LoVo (cell line): Measurements from ENCODE around the gene LHB.
A peak's percentile ranks its signal among the peaks of the same experiment; 100 is the strongest.
"Not testable (repeated sequence)": the region's sequence is repeated elsewhere in the genome, so short reads cannot be mapped to it uniquely, and the experiment has no call there.

ENCODE experiments used
- DNase-seq: peaks from one replicate; pipeline ENCODE4 v3.0.0-alpha.2; 2016; ENCODE audit warnings: low spot score

LHB gene

DNA sequence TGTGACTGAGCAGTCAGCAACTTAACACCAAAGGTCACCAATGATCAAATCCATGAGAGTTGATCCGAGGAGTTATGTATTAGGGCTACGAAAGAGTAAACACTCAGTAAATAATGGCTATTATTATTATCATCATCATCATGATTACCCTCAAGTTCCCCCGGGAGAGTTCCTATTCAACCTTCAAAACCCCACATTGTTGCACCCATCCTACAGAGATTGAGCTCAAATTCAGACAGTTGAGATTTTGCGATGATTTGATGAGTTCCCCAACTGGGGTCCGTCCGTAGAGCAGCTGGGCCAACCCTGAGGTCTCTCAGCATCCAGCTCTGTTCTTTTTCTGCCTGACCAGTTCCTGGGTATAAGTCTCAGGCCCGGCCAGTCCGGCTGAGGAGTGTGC, 21.2 kb upstream of the LHB start:
- DNase-seq = not testable (repeated sequence)

DNA sequence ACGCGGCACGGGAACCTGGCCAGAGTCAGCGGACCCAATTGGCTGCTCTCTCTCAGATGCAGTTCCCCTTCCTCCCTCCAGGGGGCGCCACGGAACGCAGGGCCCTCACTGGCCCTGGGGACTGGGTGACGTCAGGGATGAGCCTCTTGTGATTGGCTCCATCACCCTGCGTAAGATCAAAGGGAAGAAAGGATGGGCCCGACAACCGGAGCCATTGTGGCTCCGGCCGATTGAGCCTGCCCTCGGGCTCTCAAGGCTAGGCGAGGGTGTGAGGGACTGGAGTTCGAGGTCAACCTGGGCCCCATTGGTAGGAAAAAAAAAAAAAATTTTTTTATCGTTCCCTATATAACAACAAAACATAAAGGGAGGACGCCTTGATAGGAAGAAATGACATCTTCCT, 19.9 kb upstream of the LHB start, which contains the start of gene CGB1:
Gene CGB1, minus strand, starts transcription at position 81 of the 400 bp plus-strand sequence. CDS start 184 bp downstream, outside the sequence.
- DNase-seq = peak; percentile 30

DNA sequence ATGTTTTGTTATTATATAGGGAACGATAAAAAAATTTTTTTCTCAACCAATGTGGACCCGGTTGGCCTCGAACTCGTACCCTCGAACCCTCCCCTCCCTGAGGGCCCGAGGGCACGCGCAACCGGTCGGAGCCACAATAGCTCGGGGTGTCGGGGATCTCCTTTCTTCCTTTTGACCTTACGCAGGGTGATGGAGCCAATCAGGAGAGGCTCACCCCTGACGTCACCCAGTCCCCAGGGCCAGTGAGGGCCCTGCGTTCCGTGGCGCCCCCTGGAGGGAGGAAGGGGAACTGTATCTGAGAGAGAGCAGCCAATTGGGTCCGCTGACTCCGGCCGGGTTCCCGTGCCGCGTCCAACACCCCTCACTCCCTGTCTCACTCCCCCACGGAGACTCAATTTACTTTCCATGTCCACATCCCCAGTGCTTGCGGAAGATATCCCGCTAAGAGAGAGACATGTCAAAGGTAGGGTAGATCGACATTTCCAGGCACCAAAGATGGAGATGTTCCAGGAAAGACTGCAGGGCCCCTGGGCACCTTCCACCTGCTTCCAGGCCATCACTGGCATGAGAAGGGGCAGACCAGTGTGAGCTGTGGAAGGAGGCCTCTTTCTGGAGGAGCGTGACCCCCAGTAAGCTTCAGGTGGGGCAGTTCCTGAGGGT, 14.9 kb upstream of the LHB start, which contains the start of gene CGB2:
Gene CGB2, plus strand, starts transcription at position 249 of the 660 bp plus-strand sequence. Its CDS starts 206 bp downstream, at position 455.
- DNase-seq = not testable (repeated sequence)

DNA sequence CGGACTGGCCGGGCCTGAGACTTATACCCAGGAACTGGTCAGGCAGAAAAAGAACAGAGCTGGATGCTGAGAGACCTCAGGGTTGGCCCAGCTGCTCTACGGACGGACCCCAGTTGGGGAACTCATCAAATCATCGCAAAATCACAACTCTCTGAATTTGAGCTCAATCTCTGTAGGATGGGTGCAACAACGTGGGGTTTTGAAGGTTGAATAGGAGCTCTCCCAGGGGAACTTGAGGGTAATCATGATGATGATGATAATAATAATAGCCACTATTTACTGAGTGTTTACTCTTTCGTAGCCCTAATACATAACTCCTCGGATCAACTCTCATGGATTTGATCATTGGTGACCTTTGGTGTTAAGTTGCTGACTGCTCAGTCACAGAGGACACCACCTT, 13.4 kb upstream of the LHB start:
- not testable (repeated sequence) for DNase-seq

DNA sequence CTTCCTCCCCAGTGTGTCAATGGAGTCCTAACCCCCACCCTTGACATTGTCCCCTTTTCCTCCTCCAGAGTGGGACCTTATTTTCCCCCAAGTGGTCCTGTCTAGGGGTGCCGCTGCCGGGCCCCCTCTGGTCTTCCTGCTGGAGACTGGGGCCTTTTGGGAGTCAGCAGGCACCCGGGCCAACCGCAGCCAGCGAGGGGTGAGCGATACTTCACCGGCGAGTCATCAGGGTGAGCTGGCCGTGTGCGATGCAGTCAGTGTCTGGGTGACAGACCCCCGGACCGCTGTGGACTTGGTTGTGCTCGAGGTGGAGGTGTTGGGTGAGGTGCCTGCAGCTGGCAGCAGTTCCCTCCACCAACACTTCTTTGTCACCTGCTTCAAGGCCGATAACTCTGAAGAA, 12.9 kb upstream of the LHB start:
- not testable (repeated sequence) for DNase-seq

DNA sequence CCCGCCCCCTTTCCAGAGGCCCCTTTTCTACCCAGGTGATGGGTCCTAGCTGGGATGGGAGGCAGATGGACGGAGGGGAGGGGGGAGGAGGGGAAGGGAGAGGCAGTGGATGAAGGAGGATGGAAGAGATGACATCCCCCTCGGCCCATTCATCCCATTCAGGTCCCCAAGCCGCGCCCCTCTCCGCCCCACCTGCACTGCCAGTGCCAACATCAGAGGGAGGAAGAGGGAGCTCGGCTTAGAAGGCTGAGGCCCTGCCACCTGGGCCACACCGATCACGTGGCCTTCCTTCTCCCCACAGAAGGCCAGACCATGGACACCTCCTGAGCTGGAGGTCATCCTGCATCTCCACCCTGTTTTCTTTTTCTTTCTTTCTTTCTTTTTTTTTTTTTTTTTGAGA, 11.8 kb upstream of the LHB start:
- not testable (repeated sequence) for DNase-seq

DNA sequence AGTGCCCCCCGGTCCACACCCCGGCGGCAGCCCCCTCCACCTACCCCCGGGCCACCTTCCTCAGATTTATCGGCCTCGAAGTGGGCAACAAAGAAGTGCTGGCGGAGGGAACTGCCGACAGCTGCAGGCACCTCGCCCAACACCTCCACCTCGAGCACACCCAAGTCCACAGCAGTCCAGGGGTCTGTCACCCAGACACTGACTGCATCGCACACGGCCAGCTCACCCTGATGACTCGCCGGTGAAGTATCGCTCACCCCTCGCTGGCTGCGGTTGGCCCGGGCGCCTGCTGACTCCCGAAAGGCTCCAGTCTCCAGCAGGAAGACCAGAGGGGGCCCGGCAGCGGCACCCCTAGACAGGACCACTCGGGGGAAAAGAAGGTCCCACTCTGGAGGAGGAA, 8.7 kb upstream of the LHB start:
- not testable (repeated sequence) for DNase-seq

DNA sequence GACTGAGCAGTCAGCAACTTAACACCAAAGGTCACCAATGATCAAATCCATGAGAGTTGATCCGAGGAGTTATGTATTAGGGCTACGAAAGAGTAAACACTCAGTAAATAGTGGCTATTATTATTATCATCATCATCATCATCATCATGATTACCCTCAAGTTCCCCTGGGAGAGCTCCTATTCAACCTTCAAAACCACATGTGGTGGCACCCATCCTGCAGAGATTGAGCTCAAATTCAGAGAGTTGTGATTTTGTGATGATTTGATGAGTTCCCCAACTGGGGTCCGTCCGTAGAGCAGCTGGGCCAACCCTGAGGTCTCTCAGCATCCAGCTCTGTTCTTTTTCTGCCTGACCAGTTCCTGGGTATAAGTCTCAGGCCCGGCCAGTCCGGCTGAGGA, 8.2 kb upstream of the LHB start:
- not testable (repeated sequence) for DNase-seq

DNA sequence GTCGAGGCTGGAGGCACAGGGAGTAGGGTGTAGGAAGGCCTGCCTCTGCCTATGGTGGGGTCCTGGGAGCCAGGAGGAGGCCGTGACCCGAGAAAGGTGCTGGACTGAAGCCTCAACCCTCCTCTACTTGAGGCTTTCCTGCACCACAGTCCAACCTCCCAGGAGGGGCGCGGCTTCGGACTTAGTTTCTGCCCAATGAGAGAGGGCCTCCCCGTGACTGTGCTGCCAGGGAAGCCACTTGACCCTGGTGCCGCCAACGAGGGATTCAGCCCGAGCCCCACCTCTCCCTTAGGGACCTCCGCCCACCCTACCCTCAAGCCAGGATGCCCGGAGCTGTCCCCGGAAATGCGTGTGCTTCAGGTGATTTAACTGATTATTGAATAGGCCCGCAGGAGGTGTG, 7.3 kb upstream of the LHB start, which contains the start of gene CGB3:
Gene CGB3, minus strand, starts transcription at position 101 of the 400 bp plus-strand sequence. CDS start 362 bp downstream, outside the sequence.
- DNase-seq = not testable (repeated sequence)

DNA sequence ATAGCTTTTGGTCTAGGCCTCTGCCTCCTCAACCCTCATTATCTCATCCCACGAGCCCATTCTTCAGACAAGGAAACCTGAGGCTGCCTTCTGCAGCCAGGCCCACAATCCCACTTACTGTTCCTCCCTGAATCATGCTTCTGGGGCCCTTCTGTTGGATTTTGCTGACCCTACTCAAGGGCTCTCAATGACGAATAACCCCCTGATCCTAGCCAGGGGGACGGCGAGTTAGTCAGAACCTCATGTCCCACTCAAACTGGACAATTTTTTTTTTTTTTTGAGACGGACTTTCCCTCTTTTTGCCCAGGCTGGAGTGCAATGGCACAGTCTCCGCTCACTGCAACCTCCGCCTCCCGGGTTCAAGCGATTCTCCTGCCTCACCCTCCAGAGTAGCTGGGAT, 5.2 kb upstream of the LHB start:
- no peak for DNase-seq

DNA sequence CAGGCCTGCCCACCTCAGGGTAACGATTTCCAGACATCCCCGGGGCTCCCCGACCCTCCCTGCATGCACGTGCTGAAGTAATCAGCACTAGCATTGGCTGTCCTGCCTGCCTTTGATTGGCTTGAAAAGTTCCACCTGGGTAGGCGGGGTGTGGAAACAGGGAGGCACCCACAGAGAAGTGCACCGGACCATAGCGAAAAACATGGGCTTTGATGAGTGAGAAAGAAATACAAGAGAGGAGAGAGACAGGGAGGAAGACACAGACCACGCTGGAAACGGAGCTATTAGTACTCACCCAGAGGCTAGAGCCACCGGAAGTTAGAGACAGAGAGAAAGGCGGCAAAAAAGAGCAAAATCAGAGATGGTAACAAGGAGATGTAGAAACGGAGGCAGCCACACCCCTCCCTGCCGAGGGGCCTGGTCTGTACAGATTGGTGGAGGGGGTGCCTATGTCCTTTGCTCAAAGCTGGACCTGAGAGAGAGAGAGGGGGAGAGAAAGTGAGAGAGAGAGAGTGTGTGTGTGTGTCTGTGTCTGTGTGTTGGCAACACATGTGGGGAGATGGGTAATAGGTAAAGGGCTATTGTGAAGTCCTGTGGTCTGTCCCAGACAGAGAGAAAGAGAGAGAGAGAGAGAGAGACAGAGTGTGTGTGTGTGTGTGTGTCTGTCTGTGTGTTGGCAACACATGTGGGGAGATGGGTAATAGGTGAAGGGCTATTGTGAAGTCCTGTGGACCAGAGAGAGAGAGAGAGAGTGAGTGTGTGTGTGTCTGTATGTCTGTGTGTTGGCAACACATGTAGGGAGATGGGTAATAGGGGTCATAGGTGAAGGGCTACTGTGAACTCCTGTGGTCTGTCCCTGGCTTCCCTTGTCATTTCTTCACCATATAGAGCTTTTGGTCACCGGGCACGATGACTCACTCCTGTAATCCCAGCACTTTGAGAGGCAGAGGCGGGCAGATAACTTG, 4.3 kb upstream of the LHB start:
- no peak for DNase-seq

DNA sequence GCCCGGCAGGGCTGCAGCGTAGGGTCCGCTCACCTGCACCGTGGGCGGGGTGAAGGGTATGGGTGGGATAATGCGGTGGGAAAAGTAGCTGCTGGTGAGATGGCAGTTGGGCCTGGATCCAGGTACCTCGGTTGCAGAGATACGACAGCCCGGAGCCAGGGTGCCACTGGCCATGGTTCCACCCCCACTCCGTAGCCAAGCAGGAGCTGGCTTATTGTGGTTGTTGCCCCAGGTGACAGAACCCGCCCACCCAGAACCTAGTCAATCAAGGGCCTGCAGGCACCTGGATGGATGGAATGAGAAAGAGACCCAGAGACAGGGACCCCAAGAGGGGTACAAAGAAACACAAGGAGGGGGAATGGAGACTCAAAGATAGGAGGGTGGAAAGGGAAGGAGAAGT, 3.5 kb upstream of the LHB start:
- no peak for DNase-seq

DNA sequence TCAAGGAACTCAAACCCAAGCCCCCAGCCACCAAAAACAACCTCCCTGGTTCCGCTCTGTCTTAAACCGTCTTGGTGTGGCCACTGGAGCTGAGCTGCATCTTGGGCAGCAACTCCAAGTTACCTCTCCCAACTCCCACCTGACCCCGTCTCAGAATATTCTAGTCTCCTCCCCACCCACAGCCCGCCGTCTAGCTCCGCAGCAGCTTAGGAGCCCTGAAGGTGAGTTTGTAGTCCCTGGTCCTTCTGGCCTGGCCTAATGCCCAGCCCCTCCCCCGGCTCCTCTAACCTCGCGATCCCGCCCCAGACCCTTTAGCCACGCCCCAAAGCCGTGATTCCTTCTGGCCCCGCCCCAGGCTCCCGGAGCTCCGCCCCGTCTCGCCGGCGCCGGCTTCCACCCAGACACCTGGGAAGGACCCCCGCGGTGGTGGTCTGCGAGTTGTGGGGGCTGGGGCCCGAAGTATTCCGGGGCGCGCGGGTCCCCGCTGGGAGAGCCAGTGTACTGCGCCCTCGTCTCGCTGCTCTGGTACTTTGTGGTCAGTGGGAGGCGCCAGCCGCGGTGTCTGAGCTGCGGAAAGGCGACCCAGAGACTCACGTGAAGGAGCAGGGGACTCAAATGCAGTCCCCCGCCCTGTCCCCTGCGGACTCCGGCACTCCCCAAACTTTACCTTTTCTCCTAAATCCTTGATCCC, 2.5 kb upstream of the LHB start:
- DNase-seq = peak; percentile 86

DNA sequence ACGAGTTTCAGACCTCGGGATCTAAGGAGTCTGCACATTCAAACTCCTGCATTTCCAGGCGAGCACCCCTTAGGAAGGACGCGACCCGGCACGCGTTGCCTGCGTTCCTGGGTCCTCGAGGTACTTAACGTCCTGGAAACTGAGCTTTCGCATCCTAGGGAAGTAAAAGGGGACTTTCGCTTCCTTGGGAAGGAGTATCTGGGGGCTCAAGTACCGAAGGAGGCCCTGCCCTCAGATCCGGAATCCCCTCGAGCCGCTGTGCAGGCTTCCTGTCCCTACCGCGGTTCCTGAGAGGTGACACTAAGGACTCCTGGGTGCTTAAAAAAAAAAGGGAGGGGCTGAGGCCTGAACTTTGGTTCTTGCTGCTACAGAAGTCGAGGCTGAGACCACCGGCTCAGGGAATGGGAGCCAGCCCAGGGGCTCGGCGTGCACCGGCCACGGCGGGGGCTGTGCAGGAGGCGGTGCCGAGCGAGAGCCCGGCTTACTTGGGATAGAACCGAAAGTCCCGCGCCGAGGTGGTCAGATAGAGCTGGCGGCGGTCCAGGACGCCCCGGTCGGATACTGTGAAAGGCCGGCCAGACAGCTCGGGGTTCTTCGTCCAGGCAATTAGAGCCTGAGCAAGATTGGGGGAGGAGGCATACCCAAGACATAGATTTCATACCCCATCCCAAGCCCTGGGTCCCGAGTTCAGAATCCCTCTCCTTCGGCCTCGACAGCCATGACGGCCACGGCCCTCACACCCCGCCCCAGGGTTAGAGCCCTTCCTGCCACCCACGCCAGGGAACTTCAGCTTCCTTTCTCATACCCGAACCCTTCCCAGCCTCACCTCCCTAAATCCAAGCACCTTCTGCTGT, 1.7 kb upstream of the LHB start:
- not testable (repeated sequence) for DNase-seq

DNA sequence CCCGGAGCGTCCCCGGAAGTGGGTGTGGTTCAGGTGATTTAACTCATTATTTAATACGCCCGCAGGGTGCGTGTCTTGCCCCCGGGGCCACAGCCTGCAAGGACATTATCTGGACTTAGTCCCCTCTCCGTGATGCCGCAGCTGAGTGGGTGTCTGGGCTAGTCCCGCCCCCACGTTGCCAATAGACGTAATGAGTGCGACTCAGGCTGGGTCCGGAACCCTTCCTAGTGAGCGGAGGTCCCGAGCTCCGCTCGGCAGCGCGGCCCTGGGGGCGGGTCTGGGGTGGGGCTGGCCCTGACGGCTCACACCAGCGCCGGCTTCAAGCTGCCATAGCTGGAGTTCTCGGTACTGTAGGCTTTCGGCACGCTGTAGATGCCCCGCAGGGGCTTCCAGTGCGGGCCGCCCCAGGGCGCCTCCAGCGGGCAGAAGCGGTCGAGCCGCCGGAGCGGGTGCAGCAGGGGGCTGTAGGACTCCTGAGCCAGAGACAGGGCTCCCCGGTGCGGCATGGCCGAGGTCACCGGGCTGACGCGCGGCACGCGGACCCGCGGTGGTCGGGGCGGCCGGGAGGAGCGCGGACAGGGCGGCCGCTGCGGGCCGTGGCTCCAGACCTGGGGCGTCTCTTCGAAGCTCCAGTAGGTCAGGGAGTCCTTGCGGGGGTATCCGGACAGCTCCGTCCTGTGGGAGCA, 918 bp upstream of the LHB start:
- peak; percentile 63 for DNase-seq

DNA sequence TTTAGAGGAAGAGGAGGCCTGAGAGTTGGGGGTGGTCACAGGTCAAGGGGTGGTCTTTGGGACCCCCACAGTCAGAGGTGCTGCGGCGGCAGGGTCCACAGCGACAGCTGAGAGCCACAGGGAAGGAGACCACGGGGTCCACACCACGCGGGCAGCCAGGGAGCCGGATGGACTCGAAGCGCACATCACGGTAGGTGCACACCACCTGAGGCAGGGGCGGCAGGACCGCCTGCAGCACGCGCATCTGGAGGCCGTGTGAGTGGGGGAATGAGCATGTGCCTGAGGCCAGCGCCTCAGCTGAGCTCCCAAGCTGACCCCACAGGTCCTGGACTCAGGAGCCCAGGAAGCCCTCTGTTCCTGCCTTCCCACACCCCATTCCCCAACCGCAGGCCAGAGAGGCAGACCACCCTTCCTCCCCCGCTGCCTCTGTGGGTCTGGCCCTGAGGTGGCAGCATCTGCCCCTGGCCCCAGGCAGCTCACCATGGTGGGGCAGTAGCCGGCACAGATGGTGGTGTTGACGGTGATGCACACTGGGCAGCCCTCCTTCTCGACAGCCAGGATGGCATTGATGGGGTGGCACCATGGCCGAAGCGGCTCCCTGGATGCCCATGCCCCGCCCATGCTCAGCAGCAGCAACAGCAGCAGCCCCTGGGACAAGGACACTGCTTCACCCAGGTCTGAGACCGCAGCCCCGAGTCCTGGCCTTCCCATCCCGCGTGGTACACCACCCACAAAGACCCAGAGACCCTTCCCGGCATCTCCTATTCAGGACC, 638 bp downstream of the LHB start:
- DNase-seq = no peak

DNA sequence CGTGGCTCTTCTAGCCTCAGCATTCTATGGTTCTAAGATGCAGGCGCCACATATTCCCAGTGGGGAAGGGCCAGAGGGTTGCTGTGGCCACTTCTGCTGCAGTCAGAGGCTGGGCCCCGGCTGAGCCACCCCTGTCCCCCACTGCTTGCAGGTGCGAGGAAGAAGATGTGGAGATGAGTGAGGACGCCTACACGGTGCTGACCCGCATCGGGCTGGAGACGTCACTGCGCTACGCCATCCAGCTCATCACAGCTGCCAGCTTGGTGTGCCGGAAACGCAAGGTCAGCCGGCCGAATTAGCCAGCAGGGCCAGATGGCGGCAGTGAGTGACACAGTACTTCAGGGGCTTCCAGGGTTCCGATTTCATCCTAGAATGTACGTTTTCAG, 2.0 kb downstream of the LHB start:
- no peak for DNase-seq

DNA sequence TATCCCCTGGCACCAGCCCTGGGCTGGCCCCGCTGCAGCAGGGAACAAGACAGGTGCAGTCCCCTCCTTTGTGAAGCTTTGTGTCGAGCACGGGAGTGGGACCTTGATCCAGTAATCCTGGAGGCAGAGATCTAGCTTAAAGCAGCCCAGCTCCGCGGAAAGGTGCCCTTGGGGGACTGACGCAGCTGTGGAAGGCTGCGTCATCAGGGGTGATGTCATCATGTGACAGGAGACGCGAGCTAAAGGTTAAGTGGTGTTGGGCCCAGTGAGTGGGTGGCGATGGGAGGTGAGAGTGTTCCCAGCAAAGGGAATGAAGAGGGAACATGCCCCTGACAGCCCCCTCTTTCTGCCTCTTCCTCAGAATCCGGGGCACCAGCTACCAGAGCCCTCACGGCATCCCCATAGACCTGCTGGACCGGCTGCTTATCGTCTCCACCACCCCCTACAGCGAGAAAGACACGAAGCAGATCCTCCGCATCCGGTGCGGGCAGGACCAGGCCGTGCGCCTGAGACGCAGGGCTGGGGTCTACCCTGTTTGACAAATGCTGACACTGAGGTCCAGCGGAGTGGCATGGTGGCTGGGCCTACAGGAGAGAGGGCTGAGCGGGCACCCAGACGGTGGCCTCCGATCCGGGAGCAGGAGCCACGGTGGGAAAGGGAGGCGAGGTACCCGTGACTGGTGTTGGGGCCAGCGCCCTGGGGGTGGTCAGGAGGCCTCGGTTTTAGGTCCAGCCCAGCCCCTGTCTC, 2.6 kb downstream of the LHB start:
- no peak for DNase-seq

DNA sequence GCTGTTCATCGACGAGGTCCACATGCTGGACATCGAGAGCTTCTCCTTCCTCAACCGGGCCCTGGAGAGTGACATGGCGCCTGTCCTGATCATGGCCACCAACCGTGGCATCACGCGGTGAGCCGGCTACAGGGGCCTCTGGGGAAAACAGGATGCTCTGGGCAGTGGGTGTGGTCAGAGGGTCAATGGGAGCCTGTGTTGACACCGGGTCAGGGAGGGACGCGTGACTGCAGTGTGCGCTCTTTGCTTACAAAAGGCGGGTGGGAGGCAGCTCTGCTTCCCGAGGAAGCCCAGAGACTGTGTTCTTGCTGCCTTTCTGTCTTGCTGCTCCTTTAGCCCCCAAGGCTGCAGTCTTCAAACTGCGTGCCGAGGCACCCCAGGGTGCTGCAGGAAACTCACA, 5.7 kb downstream of the LHB start:
- no peak for DNase-seq
